WTC11 (cell line): ENCODE results near the gene NRG3. TPM values are rescaled to one million over a fixed set of nuclear protein-coding genes. Genes with fewer than 3 reads are reported as not detected.

ENCODE experiments used
- ATAC-seq: fragments of 200-7000 bp; cut with Tn5 transposase; 2 replicates; pipeline ENCODE4 v1.10.0; 2021; ENCODE audit warnings: mild to moderate bottlenecking, moderate library complexity
- CTCF ChIA-PET: fragments of 300-600 bp; sonication (Branson Sonifier 250); formaldehyde crosslinking; loops from one replicate; lab custom pipeline; 2021; ENCODE audit warnings: antibody characterized with exemption; lab: Charles Lee
- POLR2A ChIA-PET: fragments of 350-600 bp; sonication (Branson Sonifier 250); formaldehyde crosslinking; loops from one replicate; lab custom pipeline; 2021; ENCODE audit warnings: antibody characterized with exemption; lab: Charles Lee
- DNase-seq: peaks from one replicate; pipeline ENCODE4 v3.0.0; 2021; ENCODE audit warnings: low spot score
- H3K27ac Mint-ChIP-seq: 2 replicates; pipeline ENCODE4 v1.8.0; 2021; ENCODE audit warnings: mixed read lengths
- H3K27me3 Mint-ChIP-seq: 2 replicates; pipeline ENCODE4 v1.8.0; 2021; ENCODE audit warnings: low read depth, mild to moderate bottlenecking, moderate library complexity, mixed read lengths
- H3K36me3 Mint-ChIP-seq: 2 replicates; pipeline ENCODE4 v1.8.0; 2021; ENCODE audit warnings: mixed read lengths
- H3K4me1 Mint-ChIP-seq: 2 replicates; pipeline ENCODE4 v1.8.0; 2022; ENCODE audit warnings: mixed read lengths
- H3K4me3 Mint-ChIP-seq: 2 replicates; pipeline ENCODE4 v1.8.0; 2021; ENCODE audit warnings: mild to moderate bottlenecking, moderate library complexity, mixed read lengths
- H3K9me3 Mint-ChIP-seq: 2 replicates; pipeline ENCODE4 v1.8.0; 2021; ENCODE audit warnings: mixed read lengths
- ARID4B ChIP-seq: sonication (generic); formaldehyde crosslinking; IDR thresholded peaks from 2 replicates; pipeline ENCODE4 v1.8.0; 2023; ENCODE audit warnings: missing genetic modification reagents, mild to moderate bottlenecking, borderline replicate concordance
- ATF1 ChIP-seq: sonication (generic); formaldehyde crosslinking; IDR thresholded peaks from 2 replicates; pipeline ENCODE4 v1.8.1; 2023; ENCODE audit warnings: mild to moderate bottlenecking, moderate library complexity, missing genetic modification reagents
- CTCF ChIP-seq: fragments of 200-600 bp; IDR thresholded peaks from 2 replicates; pipeline ENCODE4 v1.8.0; 2022; ENCODE audit warnings: antibody characterized with exemption
- E2F4 ChIP-seq: sonication (generic); formaldehyde crosslinking; IDR thresholded peaks from 2 replicates; pipeline ENCODE4 v1.8.1; 2022; ENCODE audit warnings: low read depth, mild to moderate bottlenecking, moderate library complexity, missing genetic modification reagents, borderline replicate concordance
- FOXP4 ChIP-seq: sonication (generic); formaldehyde crosslinking; IDR thresholded peaks from 2 replicates; pipeline ENCODE4 v1.8.0; 2022; ENCODE audit warnings: mild to moderate bottlenecking, missing genetic modification reagents
- NR2C2 ChIP-seq: sonication (generic); formaldehyde crosslinking; IDR thresholded peaks from 2 replicates; pipeline ENCODE4 v1.8.0; 2022; ENCODE audit warnings: mild to moderate bottlenecking, missing genetic modification reagents
- NR3C1 ChIP-seq: sonication (generic); formaldehyde crosslinking; conservative IDR thresholded peaks from 2 replicates; pipeline ENCODE4 v1.8.1; 2023; ENCODE audit warnings: low read depth, mild to moderate bottlenecking, missing genetic modification reagents
- STAT6 ChIP-seq: sonication (generic); formaldehyde crosslinking; conservative IDR thresholded peaks from 2 replicates; pipeline ENCODE4 v1.8.1; 2023; ENCODE audit warnings: mild to moderate bottlenecking, low read depth, missing genetic modification reagents, moderate library complexity
- TEAD4 ChIP-seq: sonication (generic); formaldehyde crosslinking; IDR thresholded peaks from 2 replicates; pipeline ENCODE4 v1.8.0; 2022; ENCODE audit warnings: mild to moderate bottlenecking, missing genetic modification reagents
- ZBTB21 ChIP-seq: sonication (generic); formaldehyde crosslinking; IDR thresholded peaks from 2 replicates; pipeline ENCODE4 v1.8.1; 2023; ENCODE audit warnings: mild to moderate bottlenecking, missing genetic modification reagents, borderline replicate concordance
- ZNF121 ChIP-seq: sonication (generic); formaldehyde crosslinking; IDR thresholded peaks from 2 replicates; pipeline ENCODE4 v1.8.0; 2023; ENCODE audit warnings: missing genetic modification reagents
- ZNF232 ChIP-seq: sonication (generic); formaldehyde crosslinking; IDR thresholded peaks from 2 replicates; pipeline ENCODE4 v1.8.0; 2022; ENCODE audit warnings: mild to moderate bottlenecking, missing genetic modification reagents
- ZNF423 ChIP-seq: fragments of 250-450 bp; sonication (Bioruptor Pico); IDR thresholded peaks from 2 replicates; pipeline ENCODE4 v2.1.2; 2022; ENCODE audit warnings: mild to moderate bottlenecking, moderate library complexity
- ZSCAN18 ChIP-seq: fragments of 250-450 bp; sonication (Bioruptor Pico); IDR thresholded peaks from 2 replicates; pipeline ENCODE4 v2.1.2; 2022; ENCODE audit warnings: mild to moderate bottlenecking, moderate library complexity
- total RNA-seq: library from RNA; stranded (reverse); gene quantifications from 3 replicates; pipeline ENCODE4 v1.2.3, GENCODE V29; 2021
- TF ChIP-seq, protein P1 (sequence below): sonication (generic); formaldehyde crosslinking; IDR thresholded peaks from 2 replicates; pipeline ENCODE4 v1.8.0; 2022; ENCODE audit warnings: mild to moderate bottlenecking, missing genetic modification reagents

NRG3 gene
- total RNA-seq, 1 experiment from 2014 or later: 7.0 TPM

GRCh38 chr10:82027711-82028110 lies 152.7 kb downstream of the NRG3 start:
- CTCF ChIA-PET: no interaction called here
- H3K4me3 Mint-ChIP-seq: no peak overlapping the region
- H3K27ac Mint-ChIP-seq: 0 out of 2 replicates have a peak overlapping the region, but pooled peaks have one; percentile 12
- H3K27me3 Mint-ChIP-seq: no peaks in the 10 kb centered on the region
- H3K36me3 Mint-ChIP-seq: no peaks in the 10 kb centered on the region
- H3K9me3 Mint-ChIP-seq: no peaks in the 10 kb centered on the region
- DNase-seq: no peak
- H3K4me1 Mint-ChIP-seq: peaks cover 19% of the 10 kb centered on the region
- TF ChIP-seq ZNF423 (CRISPR knock-in tag) (no peak), TEAD4 (CRISPR knock-in tag) (no peak), ARID4B (CRISPR knock-in tag) (no peak), ZNF121 (no peak), E2F4 (CRISPR knock-in tag) (no peak), NR2C2 (no peak), NR3C1 (CRISPR knock-in tag) (no peak), ZSCAN18 (CRISPR knock-in tag) (no peak), CTCF (no peak), ATF1 (CRISPR knock-in tag) (no peak), ZNF232 (no peak), ZBTB21 (CRISPR knock-in tag) (no peak), FOXP4 (no peak), STAT6 (CRISPR knock-in tag) (no peak)
- TF ChIP-seq, protein P1, sequence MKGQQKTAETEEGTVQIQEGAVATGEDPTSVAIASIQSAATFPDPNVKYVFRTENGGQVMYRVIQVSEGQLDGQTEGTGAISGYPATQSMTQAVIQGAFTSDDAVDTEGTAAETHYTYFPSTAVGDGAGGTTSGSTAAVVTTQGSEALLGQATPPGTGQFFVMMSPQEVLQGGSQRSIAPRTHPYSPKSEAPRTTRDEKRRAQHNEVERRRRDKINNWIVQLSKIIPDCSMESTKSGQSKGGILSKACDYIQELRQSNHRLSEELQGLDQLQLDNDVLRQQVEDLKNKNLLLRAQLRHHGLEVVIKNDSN (CRISPR knock-in tag): no peak
- ATAC-seq: peak; percentile 39
- POLR2A ChIA-PET: no interaction called here
